Kidney (tissue), 14 donors: Measurements from ENCODE around the gene LRRFIP1. TPM values are rescaled to one million over a fixed set of nuclear protein-coding genes. Genes with fewer than 3 reads are reported as not detected.

Experiments used
- DNase-seq, 5 donors: peaks; one replicate each; pipeline ENCODE4 v3.0.0-alpha.2; 2013 to 2020
- FAIRE-seq: peaks from 2 replicates; lab custom pipeline; 2012; peaks lifted over from hg19 to GRCh38; lab: Jason Lieb, UNC
- H3K27ac ChIP-seq, 2 donors: one replicate each; pipeline ENCODE4 v1.7.0; 2013; ENCODE audit warnings: low read depth in 2 of 2, low read length in 2 of 2, inconsistent platforms in 1 of 2
- H3K27me3 ChIP-seq: one replicate; pipeline ENCODE4 v1.7.1; 2013; ENCODE audit warnings: low read length, inconsistent platforms; ENCODE audit not compliant: control insufficient read depth, insufficient read depth
- H3K36me3 ChIP-seq, 3 donors: one replicate each; pipeline versions ENCODE4 v1.7.0 to v1.7.1; 2013; ENCODE audit warnings: low read length in 3 of 3, control low read depth in 1 of 3, inconsistent platforms in 1 of 3; ENCODE audit not compliant: insufficient read depth in 3 of 3, control insufficient read depth in 2 of 3
- H3K4me1 ChIP-seq, 3 donors: one replicate each; pipeline versions ENCODE4 v1.7.0 to v1.7.1; 2013; ENCODE audit warnings: low read length in 3 of 3, inconsistent platforms in 1 of 3, low read depth in 1 of 3; ENCODE audit not compliant: control insufficient read depth in 2 of 3, insufficient read depth in 2 of 3
- H3K4me3 ChIP-seq, 3 donors: one replicate each; pipeline versions ENCODE4 v1.7.0 to v1.8.1; 2013; ENCODE audit warnings: low read length in 3 of 3, control low read depth in 1 of 3, inconsistent platforms in 1 of 3
- H3K9ac ChIP-seq, 3 donors: one replicate each; pipeline versions ENCODE4 v1.7.0 to v1.7.1; 2013; ENCODE audit warnings: low read length in 3 of 3, control low read depth in 1 of 3, inconsistent platforms in 1 of 3
- H3K9me3 ChIP-seq, 3 donors: one replicate each; pipeline versions ENCODE4 v1.7.0 to v1.7.1; 2013; ENCODE audit warnings: low read length in 3 of 3, control low read depth in 1 of 3, inconsistent platforms in 1 of 3; ENCODE audit not compliant: control insufficient read depth in 2 of 3, insufficient read depth in 1 of 3
- intact Hi-C: fragments of 100-400 bp; cut with DNase I; formaldehyde crosslinking; loops from one replicate; pipeline ENCODE4 v1.11.1; 2022
- polyA plus RNA-seq: library from polyadenylated mRNA; stranded (reverse); fragments of 350-450 nt; fragmentation: Illumina TruSeq; extraction: RNeasy Lipid Tissue Mini Kit (QIAGEN cat#74804); gene quantifications from one replicate; pipeline ENCODE4 v1.2.3, GENCODE V29; 2014; ENCODE audit warnings: low read depth, low replicate concordance; ENCODE audit not compliant: insufficient read depth
- total RNA-seq: library from RNA; stranded (reverse); fragmentation: NEBNext Ultra II Directional; extraction: Animal tissue kit (Norgen Biotek cat#: 25700); gene quantifications from one replicate; pipeline ENCODE4 v1.2.1, GENCODE V29; 2021
- TF ChIP-seq, protein P1 (sequence below): IDR thresholded peaks from 3 replicates; pipeline ENCODE4 v1.5.1; 2012; ENCODE audit warnings: mild to moderate bottlenecking, moderate library complexity, borderline replicate concordance; ENCODE audit not compliant: insufficient read depth; ENCODE audit errors: extremely low read depth
- donor health status: control.
- donor health status: control.
- donor health status: control.
- donor health status: control.
- donor health status: control.
- donor health status: DM: yes; HTN: yes; CAD: no.
- donor health status: Normal renal cell carcinoma (clear cell type).

Gene LRRFIP1
- total and polyA plus RNA-seq, 2 donors from 2014 or later, result 39.1 to 204 TPM

GRCh38 chr2:237585590-237586221, 41.7 kb upstream of the LRRFIP1 start:
- H3K4me3 ChIP-seq, result no peak overlapping the region
- H3K4me1 ChIP-seq, result peaks cover 0 to 12% (median 7%) of the 10 kb centered on the region in 3 donors
- intact Hi-C loops, result loop anchor here (10.0 kb wide), 1 partner anchor 159 kb away; no protein-coding TSS in a partner anchor
- H3K27ac ChIP-seq, result no peak overlapping the region
- peaks cover 0 to 2% (median 0%) of the 10 kb centered on the region in 3 donors for H3K36me3 ChIP-seq
- DNase-seq, result peak in 2 of 5 donors; percentile 26 to 43
- no peak for FAIRE-seq
- no peak overlapping the region for H3K9ac ChIP-seq
- no peaks in the 10 kb centered on the region for H3K9me3 ChIP-seq
- TF ChIP-seq, protein P1, sequence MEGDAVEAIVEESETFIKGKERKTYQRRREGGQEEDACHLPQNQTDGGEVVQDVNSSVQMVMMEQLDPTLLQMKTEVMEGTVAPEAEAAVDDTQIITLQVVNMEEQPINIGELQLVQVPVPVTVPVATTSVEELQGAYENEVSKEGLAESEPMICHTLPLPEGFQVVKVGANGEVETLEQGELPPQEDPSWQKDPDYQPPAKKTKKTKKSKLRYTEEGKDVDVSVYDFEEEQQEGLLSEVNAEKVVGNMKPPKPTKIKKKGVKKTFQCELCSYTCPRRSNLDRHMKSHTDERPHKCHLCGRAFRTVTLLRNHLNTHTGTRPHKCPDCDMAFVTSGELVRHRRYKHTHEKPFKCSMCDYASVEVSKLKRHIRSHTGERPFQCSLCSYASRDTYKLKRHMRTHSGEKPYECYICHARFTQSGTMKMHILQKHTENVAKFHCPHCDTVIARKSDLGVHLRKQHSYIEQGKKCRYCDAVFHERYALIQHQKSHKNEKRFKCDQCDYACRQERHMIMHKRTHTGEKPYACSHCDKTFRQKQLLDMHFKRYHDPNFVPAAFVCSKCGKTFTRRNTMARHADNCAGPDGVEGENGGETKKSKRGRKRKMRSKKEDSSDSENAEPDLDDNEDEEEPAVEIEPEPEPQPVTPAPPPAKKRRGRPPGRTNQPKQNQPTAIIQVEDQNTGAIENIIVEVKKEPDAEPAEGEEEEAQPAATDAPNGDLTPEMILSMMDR, result no peak
- no peaks in the 10 kb centered on the region for H3K27me3 ChIP-seq

- no peak for DNase-seq
- Histone ChIP-seq H3K36me3 (peaks cover 0 to 2% (median 0%) of the 10 kb centered on the region in 3 donors), H3K4me3 (peak overlapping the region in 2 of 3 donors; percentile 20 to 29), H3K27me3 (no peaks in the 10 kb centered on the region), H3K9ac (no peak overlapping the region), H3K4me1 (peaks cover 0 to 10% (median 8%) of the 10 kb centered on the region in 3 donors), H3K9me3 (no peaks in the 10 kb centered on the region), H3K27ac (peak overlapping the region in 1 of 2 donors; percentile 44)
- TF ChIP-seq, protein P1, result no peak
- FAIRE-seq, result no peak
- intact Hi-C loops, result loop anchor here (10.0 kb wide), 1 partner anchor 157 kb away; no protein-coding TSS in a partner anchor
Measured at GRCh38 chr2:237588044-237588696, 39.2 kb upstream of the LRRFIP1 start.

- FAIRE-seq (no peak), DNase-seq (peak in 4 of 5 donors; percentile 46 to 92 (median 62))
- H3K9me3 ChIP-seq, result no peaks in the 10 kb centered on the region
- H3K4me1 ChIP-seq, result peaks cover 0 to 13% (median 8%) of the 10 kb centered on the region in 3 donors
- intact Hi-C loops, result no loop called here
- peak within 1 kb of the TSS in 2 of 3 donors; percentile 83 to 90 for H3K4me3 ChIP-seq
- no peaks in the 10 kb centered on the region for H3K36me3 ChIP-seq
- H3K27me3 ChIP-seq, result no peaks in the 10 kb centered on the region
- peak within 1 kb of the TSS in 2 of 3 donors; percentile 51 to 79 for H3K9ac ChIP-seq
- TF ChIP-seq, protein P1, result no peak
- H3K27ac ChIP-seq, result peak within 1 kb of the TSS; percentile 81 to 94
Measured at GRCh38 chr2:237590272-237591140, 36.9 kb upstream of the LRRFIP1 start, which contains the start of gene RAB17. Gene RAB17, minus strand, starts transcription at chr2:237590734. Its CDS starts 4,580 bp downstream, at chr2:237586154.
